Activated T-cell treated with anti-CD3 and anti-CD28 coated beads, Interleukin-2, amount 50 U/mL, for 48 hours (primary cell): ENCODE data around the gene ZNF341.

ENCODE experiments used
- DNase-seq, 2 experiments: peaks; one replicate each; pipeline ENCODE4 v3.0.0-alpha.2; 2020

Gene ZNF341

DNA sequence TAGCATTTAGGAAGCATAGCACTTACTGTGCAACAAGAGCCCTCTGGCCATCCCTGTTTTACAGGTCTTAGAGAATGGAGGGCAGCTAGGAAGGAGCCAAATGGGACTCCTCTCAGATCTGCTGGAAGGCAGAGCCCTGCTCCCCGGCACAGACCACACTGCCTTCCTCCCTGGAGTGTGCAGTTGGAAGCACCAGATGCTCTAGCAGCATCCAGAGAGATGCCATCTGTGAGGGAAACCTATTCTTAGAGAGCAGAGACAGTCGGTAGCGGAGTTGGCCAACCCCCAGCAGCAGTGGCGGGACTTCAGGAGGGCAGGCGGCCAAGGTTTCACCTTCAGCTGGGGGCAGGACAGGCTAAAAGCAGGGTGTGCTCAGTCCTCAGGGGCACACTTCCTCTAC, 28.9 kb upstream of the ZNF341 start:
- no peak for DNase-seq

DNA sequence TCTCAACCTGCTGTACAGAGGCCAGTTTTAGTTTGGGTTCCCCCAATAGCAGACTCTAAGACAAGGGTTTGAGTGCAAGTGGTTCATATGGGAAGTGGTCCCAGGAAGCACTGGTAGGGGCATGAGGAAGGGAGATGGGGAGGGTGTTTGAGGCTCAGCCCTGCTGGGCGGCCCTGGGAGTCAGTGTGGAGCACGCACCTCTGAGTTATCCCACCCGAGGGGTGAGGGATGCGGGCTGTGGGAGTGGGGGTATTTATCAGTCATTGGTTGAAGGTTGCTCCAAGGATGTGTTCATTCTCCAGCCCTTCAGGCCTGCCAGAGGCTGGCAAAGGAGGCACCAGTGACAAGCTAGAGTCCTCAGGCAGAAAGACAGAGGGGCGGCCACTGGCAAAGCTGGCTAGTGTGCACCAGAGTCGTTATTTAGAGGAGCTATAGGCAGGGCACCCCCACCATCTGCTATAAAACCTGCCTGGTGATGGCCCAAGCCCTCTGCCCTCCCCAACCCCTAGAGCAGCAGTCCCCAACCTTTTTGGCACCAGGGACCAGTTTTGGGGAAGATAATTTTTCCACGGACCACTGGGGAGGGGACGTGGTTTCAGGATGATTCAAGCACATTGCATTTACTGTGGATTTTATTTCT, 28.2 kb upstream of the ZNF341 start:
- DNase-seq, result no peak

DNA sequence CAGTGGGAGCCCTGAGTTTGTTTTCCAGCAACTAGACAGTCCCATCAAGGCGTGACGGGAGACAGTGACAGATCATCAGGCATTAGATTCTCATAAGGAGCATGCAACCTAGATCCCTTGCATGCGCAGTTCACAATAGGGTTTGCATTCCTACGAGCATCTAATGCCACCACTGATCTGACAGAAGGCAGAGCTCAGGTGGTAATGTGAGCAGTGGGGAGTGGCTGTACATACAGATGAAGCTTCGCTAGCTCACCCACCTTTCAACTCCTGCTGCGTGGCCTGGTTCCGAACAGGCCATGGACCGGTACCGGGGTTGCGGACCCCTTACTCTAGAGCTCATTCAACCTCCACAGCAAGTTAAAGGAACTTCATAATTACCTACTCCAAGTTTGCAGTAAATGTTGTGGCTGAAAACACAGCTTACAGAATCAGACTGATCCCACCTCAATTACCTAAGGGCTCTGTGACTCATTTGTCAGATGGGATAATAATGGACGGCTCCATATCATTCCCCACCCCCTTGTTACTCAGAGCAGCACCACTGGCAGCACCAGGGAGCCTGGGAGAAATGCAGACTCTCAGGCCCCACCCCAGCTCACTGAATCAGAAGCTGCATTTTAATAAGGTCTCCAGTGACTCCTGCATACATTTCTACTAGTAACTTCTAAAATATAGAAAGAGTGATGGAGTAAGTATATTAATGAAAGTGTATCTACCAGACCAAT, 27.4 kb upstream of the ZNF341 start:
- DNase-seq, result no peak

DNA sequence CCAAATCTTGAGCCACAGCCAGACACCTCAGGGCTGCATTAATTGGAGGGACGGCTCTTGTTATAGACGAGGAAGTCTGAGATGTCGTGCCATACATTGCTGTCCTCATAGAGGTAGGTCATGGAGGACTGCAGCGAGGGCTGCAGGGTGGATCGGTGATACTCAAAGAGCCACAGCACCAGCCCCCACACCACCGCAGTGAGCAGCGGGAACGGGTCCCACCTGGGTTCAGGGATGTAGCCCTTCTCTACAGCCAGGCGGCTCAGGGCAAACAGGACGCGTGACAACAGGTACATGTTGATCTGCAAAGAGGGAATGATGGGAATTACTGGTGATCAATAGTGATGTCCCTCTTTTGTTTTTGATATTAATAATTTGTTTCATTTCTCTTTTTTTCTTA, 24.1 kb upstream of the ZNF341 start:
- no peak for DNase-seq

DNA sequence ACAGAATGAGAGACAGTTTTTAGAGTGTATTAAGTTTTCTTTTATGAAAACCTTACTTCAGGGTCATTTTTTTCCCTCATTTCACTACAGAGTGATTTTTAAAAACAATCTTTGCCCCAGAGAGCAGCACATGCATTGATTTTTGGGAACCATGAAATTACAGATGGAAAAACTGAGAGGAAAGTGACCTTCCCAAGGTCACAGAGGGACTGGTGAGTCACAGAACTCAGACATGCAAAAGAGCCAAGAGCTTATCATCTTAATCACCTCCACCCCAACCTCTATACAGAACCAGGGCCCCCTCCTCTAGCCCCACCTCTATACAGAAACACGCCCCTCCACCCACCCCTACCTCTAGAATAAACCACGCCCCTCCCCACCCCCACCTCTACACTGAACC, 22.4 kb upstream of the ZNF341 start:
- DNase-seq, result peak in 1 of 2 experiments; percentile 24

DNA sequence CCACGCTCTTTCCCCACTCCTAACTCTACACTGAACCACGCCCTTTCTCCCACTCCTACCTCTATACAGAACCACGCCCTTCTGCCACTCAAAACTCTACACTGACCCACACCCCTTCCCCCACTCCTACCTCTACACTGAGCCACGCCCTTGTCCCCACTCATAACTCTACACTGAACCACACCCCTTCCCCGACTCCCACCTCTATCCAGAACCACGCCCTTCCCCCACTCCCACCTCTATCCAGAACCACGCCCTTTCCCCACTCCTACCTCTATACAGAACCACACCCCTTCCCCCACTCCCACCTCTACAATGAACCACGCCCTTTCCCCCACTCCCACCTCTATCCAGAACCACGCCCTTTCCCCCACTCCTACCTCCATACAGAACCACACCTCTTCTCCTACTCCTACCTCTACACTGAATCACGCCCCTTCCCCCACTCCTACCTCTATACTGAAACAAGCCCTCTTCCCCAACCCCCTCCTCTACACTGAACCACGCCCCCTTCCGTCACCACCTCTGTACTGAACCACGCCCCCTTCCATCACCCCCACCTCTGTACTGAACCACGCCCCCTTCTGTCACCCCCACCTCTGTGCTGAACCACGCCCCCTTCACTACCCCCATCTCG, 21.8 kb upstream of the ZNF341 start:
- no peak for DNase-seq

DNA sequence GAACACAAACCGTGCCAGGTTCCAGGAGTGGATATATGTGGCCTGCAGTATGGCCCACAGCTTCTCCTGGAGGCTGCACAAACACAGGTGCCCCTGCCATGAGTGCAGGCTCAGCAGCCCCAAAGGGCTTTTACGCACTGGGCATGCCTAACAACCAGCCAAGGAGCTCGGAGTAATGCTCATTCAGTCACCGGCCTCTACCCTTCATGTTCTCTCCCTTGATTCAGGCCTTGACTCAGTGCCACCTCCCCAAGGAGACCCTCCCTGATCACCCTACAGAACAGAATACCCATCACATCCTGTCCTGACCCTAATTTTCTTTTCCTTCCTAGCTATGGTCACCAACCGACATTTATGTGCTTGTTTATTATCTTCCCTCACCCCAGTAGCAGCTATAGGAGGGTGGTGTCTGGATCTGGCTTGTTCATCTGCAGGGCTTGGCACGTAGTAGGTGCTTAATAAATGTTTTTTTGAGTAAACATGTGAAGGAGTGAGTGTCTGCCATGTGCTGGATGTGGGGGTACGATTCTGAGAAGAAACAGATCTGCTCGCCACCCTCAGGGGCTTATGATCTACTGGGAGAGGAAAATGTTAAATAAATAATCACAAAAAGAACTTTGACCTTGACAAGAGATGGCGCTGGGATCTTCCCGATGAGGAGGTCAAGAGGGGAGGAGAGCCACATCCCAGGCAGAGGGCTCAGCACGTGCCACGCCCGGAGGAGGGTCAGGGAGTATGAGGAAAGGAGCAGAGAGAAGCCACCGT, 20.9 kb upstream of the ZNF341 start:
- no peak for DNase-seq

DNA sequence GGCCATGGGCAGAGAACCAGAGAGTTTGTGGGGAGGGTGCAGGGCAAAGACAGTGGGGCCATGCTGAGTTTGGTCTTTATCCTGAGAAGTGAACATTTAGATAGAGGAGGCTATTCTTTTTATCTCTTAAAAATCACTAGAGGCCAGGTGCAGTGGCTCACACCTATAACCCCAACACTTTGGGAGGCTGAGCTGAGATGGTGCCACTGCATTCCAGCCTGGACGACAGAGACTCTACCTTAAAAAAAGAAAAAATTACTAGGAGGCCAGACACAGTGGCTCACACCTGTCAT, 20.4 kb upstream of the ZNF341 start:
- no peak for DNase-seq

DNA sequence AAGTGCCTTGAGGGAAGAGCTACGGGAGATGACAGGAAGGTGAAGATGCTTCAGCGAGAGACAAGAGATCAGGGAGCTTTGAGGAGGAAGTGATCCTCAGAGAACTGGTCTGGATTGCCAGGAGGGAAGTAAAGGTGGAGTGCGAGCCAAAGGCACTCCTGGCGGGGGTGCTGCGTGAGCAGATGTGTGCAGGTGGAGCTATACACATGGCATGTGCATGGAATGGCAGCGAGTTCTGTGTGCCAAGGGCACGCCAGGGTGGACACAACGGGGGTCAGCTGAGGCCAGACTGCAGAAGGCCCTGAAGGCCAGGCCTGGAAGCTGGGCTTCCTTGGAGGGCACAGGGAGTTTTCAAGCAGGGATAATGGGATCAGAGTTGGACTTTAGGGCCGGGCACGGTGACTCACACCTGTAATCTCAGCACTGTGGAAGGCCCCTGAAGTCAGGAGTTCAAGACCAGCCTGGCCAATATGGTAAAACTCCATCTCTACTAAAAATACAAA, 17.9 kb upstream of the ZNF341 start:
- no peak for DNase-seq

DNA sequence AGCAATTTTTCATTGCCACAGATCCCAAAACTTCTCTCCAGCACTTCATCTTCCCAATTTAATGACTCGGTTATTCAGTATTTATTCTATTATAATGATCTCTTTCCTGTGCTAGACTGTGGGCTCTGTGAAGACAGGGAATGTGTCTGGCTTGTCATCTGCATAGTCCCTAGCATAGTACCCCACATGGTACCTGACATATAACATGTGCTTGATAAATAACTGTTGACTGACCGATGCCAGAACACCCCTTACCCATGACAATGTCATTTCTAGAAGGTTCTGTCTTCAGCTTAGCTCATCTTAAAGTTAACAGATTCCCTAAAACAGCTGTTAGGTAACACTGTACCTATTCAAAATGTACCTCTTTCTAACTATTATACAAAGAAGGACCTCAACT, 15.3 kb upstream of the ZNF341 start:
- DNase-seq, result no peak

DNA sequence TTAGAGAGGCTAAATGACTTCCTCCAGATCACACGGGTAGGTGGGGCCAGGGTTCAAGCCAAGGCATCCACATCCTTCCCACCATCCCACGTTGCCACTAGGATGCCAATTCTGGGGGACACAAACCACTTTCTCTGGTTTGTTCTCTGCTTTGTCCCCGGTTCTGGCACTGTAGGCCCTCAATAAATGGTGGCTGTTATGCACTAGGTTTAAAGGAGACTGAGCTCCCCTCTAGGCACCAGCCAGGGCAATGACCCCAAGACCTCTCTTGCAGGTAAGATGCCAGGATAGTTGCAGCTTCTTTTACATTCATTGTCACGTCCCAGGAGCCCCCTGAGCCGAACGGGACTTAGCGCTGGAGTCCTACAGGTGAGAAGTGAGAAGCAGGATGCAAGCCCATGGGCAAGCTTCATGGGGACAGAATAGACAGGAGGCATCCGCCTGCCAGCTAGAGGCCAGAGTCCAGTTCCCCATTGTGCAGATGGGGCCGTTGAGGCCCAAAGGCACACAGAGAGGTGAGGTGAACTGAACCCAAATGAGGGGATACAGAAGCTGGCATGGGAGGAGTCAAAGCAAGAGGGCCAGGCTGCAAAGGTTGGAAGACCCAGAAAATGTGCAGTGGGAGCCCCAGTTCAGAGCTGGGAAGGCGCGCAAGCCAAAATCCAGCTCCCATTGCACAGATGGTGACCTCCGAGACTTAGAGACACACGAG, 12.4 kb upstream of the ZNF341 start:
- peak in 1 of 2 experiments; percentile 36 for DNase-seq

DNA sequence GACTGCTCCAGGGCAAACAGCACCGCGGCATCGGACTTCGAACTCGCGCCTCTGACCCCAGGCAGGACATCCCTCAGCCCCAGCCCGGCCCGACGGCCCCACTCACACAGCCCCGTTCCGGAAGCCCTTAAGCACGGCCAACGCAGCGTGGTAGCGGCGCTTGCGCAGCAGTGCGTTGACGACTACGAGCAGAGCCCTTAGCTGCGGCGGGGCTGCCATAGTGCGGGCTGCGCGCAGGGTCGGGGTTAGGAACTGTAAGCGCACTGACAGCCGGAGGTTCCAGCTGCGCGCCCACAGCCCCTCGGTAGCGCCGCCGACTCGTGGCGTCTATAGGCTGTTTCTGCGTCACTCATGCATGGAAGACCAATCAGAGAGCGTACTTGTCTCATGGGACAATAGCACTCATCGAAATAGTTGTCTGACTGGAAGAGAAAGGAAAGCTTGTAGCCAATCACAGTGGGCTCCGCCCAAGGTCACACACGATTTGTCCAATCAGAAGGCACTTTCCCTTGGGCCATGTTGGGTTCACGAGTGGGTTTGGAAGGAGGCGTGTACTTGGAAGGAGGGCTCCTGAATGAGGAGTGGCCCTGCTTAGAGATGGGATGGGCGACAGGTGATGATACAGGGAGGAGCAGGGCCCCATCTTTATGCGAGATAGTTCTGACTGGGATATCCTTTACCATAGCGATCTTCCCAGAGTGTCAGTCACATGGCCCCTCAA, 11.6 kb upstream of the ZNF341 start, which contains the start of gene PXMP4:
PXMP4 (minus strand) TSS at position 322 of the 721 bp plus-strand sequence; CDS start at position 219, 103 bp downstream.
- DNase-seq, result peak; percentile 89 to 90

DNA sequence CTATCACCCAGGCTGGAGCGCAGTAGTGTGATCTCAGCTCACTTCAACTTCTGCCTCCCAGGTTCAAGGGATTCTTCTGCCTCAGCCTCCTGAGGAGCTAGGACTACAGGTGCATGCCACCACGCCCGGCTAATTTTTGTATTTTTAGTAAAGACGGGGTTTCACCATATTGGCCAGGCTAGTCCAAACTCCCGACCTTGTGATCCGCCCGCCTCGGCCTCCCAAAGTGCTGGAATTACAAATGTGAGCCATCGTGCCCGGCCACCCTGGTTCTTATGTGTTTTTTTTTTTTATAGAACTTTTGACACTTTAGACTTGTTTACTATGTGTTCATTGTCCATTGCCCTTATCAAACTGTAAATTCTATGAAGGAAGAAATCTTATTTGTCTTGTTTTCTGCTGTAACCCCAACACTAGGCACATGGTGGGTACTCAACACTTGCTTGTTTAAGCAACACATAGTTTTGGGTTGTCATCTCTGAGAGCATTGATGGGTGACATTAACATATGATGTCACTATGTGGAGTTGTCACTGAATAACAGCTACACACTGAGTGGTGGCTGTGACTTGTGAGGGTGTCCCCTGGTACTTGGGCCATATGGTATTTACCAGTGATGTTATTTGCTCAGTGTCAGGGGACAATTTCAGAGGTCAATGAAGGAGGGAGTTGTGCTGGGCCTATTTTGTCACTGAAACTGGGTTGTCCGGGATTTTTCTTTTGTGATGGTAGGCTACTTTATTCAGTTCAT, 10.2 kb upstream of the ZNF341 start:
- DNase-seq, result no peak

DNA sequence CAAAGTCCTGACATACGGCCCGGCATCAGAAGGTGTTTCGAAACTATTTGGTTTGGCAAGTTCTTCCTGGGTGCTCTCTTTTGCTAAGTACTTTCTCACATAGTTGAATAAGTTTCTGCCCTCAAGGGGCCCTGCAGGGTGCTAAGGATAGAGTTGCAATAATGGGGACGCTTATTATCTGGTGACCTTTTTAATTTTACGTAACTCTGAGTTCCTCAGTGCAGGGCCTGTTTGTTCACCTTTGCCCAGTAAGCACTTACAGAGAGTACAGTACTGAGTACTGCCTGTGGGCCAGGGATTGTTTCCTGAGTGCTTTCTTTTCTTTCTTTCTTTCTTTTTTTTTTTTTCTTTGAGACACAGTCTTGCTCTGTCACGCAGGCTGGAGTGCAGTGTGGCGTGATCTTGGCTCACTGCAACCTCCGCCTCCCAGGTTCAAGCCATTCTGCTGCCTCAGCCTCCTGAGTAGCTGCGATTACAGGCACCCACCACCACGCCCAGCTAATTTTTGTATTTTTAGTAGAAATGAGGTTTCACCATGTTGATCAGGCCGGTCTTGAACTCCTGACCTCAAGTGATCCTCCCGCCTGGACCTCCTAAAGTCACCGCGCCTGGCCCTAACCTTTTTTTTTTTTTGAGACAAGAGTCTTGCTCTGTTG, 7.2 kb upstream of the ZNF341 start:
- no peak for DNase-seq

DNA sequence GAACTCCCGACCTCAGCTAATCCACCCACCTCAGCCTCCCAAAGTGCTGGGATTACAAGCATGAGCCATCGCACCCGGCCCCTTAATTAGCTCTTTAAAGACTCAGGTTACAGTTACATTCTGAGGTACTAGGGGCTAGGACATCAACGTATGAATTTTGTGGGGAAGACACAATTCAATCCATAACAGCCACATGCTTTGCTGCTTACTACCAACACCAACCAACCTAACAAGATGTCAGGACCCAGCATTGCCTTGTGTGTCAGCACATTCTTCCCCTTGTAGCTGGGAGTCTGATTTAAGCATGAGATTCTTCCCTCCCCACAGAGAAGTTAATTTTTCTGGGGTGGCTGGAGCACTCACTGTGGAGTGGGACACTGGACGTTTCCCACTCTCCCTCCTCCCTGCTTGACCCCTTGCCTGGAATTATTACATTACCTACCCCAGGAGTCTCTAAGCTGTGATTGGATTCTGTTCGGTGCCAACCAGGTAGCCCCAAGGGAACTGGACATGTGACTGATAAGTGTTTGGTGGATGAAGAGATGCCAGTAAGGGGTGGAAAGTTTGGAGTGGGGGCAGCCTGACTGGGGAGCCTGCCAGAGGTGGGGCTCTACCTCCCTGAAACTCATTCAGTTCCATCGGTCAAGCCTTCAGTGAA, 6.1 kb upstream of the ZNF341 start:
- no peak for DNase-seq

DNA sequence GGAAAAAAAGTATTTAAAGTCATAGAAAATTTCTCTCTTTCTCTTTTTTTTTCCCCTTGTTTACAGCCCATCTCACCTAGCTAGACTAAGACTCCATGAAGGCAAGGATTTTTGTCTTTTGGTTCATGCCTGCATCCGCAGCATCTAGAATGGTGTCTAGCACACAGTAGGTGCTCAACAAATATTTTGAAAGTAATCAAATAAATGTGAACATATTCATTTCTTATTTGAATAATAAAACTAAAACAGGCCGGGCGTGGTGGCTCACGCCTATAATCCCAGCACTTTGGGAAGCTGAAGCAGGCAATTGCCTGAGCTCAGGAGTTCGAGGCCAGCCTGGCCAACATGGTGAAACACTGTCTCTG, 4.7 kb upstream of the ZNF341 start:
- no peak for DNase-seq

DNA sequence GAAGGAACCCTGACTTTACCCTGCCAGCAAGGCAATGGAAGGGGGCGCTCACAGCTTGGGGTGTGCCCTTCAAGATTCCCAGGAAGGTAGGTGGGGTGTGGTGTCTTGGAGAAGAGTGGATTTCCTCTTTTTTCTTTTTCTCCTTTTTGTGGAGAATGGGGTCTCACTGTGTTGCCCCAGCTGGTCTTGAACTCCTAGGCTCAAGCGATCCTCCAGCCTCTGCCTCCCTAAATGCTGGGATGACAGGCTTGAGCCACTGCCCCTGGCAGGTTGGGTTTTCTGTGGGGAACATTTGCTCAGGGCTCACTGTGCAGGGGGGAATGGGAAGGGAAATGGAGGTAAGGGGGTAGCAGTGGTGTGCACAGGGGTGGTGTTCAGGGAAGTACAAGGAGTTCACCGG, 4.0 kb upstream of the ZNF341 start:
- no peak for DNase-seq

DNA sequence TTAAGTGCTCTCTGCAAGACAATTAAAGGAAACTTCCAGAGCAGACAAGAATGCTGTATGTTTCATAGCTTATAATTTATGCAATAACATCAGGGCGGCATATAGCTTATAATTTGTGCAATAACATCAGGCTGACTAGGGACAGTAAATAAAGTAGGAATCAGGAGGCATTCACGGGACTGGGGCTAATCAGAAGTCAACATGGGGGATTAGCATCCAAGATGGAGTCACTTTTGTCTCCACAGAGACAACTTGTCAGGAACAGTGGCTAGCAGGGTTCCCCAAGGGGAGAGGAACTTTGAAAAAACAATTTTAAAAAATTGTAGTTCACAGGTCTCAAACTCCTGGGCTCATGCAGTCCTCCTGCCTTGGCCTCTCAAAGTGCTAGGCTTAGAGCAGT, 3.3 kb upstream of the ZNF341 start:
- DNase-seq, result no peak

DNA sequence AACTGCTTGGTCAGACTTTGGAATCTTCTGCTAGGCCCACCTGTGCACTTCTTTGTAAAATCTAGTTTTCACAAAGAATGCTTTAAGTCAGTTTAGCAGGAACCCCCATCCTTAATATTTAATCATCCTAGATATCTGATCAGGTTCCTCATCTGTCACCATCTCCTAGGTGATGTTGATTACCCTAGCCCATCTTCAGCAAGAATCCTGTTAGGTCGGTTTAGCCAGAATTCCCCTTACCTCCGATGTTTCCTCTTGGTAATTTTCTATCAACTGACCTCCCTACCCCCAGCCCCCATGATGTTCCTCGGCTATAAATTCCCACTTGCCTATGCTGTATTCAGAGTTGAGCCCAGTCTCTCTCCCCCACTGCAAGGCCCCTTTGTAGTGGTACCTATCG, 2.7 kb upstream of the ZNF341 start:
- no peak for DNase-seq

DNA sequence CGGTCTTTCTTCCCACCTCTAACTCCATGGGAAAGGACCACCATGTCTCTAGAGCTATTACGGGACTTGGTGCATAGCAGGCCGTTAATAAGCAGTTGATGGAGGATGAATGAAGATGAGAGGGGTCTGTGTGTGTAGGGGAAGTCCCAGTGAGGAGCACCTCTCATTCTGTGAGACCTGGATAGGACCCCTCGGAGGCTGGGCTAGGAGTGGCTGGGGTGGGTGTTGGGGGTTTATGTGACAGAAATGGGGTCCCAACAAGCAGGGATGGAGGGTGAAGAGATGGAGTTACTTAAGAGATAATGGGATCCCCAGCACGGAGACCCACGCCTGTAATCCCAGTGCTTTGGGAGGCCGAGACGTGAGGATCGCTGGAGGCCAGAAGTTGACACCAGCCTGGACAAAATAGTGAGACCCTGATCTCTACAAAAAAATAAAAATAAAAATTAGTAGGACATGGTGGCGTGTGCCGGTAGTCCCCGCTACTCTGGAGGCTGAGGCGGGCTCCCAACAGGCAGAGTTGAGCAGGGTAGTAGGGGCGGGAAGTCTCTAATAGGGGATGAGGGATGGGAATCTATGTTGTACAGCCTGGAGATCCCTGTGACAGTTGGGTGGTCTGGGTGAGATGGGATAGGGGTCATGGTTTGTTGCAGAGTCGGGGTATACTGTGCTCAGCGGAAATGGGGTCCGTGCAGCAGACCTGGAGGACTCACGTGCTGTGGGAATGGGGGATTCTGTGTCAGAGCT, 677 bp upstream of the ZNF341 start:
- no peak for DNase-seq
